Nephron (organoid): ENCODE results near the gene GRIK4.

Source experiments
- H3K27ac Mint-ChIP-seq, 3 experiments: 2 replicates each; pipeline ENCODE4 v1.8.0; 2020; ENCODE audit warnings: mixed read lengths in 3 of 3, mild to moderate bottlenecking in 2 of 3, moderate library complexity in 1 of 3
- H3K27me3 Mint-ChIP-seq: 2 replicates; pipeline ENCODE4 v1.8.0; 2021; ENCODE audit warnings: low read depth, mild to moderate bottlenecking, moderate library complexity, mixed read lengths
- H3K36me3 Mint-ChIP-seq: 2 replicates; pipeline ENCODE4 v1.8.0; 2020; ENCODE audit warnings: low read depth, mixed read lengths
- H3K4me1 Mint-ChIP-seq: 2 replicates; pipeline ENCODE4 v1.8.0; 2020; ENCODE audit warnings: mixed read lengths
- H3K4me3 Mint-ChIP-seq, 3 experiments: 2 replicates each; pipeline ENCODE4 v1.8.0; 2020; ENCODE audit warnings: mild to moderate bottlenecking in 3 of 3, mixed read lengths in 3 of 3, moderate library complexity in 2 of 3
- H3K9me3 Mint-ChIP-seq: 2 replicates; pipeline ENCODE4 v1.8.0; 2020; ENCODE audit warnings: mixed read lengths
- TF ChIP-seq, protein P1 (sequence below), 3 experiments: fragments of 200-600 bp; sonication (generic); IDR thresholded peaks; one replicate each; pipeline ENCODE4 v1.5.0; 2021; ENCODE audit warnings: antibody characterized with exemption in 3 of 3; ENCODE audit not compliant: unreplicated experiment in 3 of 3

Gene GRIK4

DNA sequence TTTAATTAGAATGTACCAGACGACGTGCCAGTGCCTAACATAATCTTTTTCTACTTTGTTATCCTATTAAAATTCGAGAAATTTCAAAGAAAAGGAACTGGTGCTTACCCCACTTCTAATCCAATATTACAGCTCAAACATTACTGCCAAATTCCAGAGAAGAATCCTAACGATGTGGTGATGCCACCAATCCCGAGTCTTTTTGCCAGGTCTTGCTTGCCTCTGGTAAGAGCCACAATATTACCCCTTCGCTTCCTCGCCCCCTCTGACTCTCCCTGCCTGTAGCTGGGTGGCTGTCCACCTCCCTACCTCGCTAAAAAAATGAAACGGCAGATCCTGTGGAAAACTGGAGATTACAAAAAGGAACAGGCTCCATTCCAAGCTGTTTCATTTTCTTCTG lies 462.9 kb downstream of the GRIK4 start:
- TF ChIP-seq, protein P1, sequence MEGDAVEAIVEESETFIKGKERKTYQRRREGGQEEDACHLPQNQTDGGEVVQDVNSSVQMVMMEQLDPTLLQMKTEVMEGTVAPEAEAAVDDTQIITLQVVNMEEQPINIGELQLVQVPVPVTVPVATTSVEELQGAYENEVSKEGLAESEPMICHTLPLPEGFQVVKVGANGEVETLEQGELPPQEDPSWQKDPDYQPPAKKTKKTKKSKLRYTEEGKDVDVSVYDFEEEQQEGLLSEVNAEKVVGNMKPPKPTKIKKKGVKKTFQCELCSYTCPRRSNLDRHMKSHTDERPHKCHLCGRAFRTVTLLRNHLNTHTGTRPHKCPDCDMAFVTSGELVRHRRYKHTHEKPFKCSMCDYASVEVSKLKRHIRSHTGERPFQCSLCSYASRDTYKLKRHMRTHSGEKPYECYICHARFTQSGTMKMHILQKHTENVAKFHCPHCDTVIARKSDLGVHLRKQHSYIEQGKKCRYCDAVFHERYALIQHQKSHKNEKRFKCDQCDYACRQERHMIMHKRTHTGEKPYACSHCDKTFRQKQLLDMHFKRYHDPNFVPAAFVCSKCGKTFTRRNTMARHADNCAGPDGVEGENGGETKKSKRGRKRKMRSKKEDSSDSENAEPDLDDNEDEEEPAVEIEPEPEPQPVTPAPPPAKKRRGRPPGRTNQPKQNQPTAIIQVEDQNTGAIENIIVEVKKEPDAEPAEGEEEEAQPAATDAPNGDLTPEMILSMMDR (IDR thresholded peaks at IDR 0.05; ENCODE audit: unreplicated experiment in 3 of 3) = no peak
- no peak overlapping the region for H3K27ac Mint-ChIP-seq
- peaks cover 24% of the 10 kb centered on the region for H3K27me3 Mint-ChIP-seq
- no peaks in the 10 kb centered on the region for H3K9me3 Mint-ChIP-seq
- H3K4me1 Mint-ChIP-seq = peaks cover 26% of the 10 kb centered on the region
- no peaks in the 10 kb centered on the region for H3K36me3 Mint-ChIP-seq
- no peak overlapping the region for H3K4me3 Mint-ChIP-seq

GRCh38 chr11:120974965-120975364 lies 463.4 kb downstream of the GRIK4 start:
- H3K27ac Mint-ChIP-seq = no peak overlapping the region
- H3K4me3 Mint-ChIP-seq = no peak overlapping the region
- H3K4me1 Mint-ChIP-seq = peaks cover 26% of the 10 kb centered on the region
- peaks cover 22% of the 10 kb centered on the region for H3K27me3 Mint-ChIP-seq
- no peaks in the 10 kb centered on the region for H3K36me3 Mint-ChIP-seq
- TF ChIP-seq, protein P1 (IDR thresholded peaks at IDR 0.05; ENCODE audit: unreplicated experiment in 3 of 3) = no peak
- H3K9me3 Mint-ChIP-seq = no peaks in the 10 kb centered on the region

GRCh38 chr11:120977266-120978137 lies 466.0 kb downstream of the GRIK4 start:
- Mint-ChIP-seq H3K36me3 (no peaks in the 10 kb centered on the region), H3K4me3 (no peak overlapping the region), H3K27me3 (peaks cover 31% of the 10 kb centered on the region), H3K4me1 (peaks cover 26% of the 10 kb centered on the region), H3K27ac (no peak overlapping the region), H3K9me3 (no peaks in the 10 kb centered on the region)
- TF ChIP-seq, protein P1 (IDR thresholded peaks at IDR 0.05; ENCODE audit: unreplicated experiment in 3 of 3) = no peak

DNA sequence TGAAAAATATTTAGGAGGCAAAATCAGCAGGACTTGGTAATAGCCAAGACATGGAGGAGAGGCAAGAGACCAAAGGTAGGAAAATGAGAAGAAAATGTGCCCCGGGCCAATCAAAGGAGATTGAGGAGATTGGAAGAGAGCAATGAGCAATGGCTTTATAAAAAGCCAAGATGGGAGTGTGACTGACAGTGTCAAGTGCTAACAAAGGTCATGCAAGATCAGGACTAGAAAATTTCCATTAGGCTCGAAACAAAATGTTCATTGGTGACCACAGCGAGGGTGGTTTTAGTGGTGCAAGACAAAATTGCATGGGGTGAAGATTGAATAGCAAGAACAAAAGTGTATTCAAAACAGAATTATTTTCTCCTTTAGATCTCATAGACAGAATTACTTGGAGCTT lies 467.2 kb downstream of the GRIK4 start:
- Mint-ChIP-seq H3K27ac (no peak overlapping the region), H3K27me3 (peaks cover 40% of the 10 kb centered on the region), H3K4me3 (no peak overlapping the region), H3K4me1 (peaks cover 26% of the 10 kb centered on the region), H3K36me3 (no peaks in the 10 kb centered on the region), H3K9me3 (no peaks in the 10 kb centered on the region)
- TF ChIP-seq, protein P1 (IDR thresholded peaks at IDR 0.05; ENCODE audit: unreplicated experiment in 3 of 3) = no peak

DNA sequence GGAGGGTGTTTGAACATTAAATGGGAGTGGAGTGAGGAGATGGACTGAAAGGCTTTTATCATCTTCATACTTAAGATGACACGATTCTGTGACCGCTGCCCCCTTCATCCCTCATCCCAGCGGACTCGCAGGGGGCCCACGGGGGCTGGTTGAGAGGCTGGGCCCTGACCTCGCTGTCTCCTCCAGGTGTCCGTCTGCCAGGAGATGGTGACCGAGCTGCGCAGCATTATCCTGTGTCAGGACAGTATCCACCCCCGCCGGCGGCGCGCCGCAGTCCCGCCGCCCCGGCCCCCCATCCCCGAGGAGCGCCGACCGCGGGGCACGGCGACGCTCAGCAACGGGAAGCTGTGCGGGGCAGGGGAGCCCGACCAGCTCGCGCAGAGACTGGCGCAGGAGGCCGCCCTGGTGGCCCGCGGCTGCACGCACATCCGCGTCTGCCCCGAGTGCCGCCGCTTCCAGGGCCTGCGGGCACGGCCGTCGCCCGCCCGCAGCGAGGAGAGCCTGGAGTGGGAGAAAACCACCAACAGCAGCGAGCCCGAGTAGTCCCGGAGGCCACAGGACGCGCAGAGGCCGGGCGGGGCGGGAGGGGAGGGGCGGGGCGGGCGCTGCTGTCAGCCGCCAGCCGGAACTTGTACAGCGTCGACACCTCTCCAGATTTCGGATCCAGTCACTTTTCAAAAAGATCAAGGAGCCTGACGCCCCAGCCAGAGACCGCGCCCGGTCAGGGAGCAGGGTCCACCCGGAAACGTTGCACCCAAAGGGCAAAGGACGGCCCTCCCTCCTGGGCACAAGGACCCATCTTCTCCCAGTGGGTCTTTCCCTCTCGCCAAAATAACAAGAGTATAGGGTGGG lies 474.4 kb downstream of the GRIK4 start:
- H3K4me3 Mint-ChIP-seq = peak overlapping the region; percentile 82 to 85 (median 85)
- peaks cover 29% of the 10 kb centered on the region for H3K27me3 Mint-ChIP-seq
- no peak overlapping the region for H3K27ac Mint-ChIP-seq
- H3K4me1 Mint-ChIP-seq = peaks cover 5% of the 10 kb centered on the region
- no peaks in the 10 kb centered on the region for H3K36me3 Mint-ChIP-seq
- TF ChIP-seq, protein P1 (IDR thresholded peaks at IDR 0.05; ENCODE audit: unreplicated experiment in 3 of 3) = peak; percentile 31 to 38 (median 35)
- H3K9me3 Mint-ChIP-seq = no peaks in the 10 kb centered on the region
